Skin epidermis (tissue), 12 donors: ENCODE measurements around the gene SPECC1.
"Not testable (repeated sequence)": the region's sequence is repeated elsewhere in the genome, so short reads cannot be mapped to it uniquely, and the experiment has no call there.

ENCODE experiments used
- H3K27ac ChIP-seq, 21 experiments: fragments of 200-600 bp; sonication (generic) in 11 of 21; one replicate each; pipeline ENCODE4 v1.5.0; 2020; ENCODE audit warnings: mild to moderate bottlenecking in 3 of 21, inconsistent platforms in 2 of 21, moderate library complexity in 2 of 21
- H3K4me3 ChIP-seq, 7 experiments: fragments of 200-600 bp; sonication (generic) in 2 of 7; one replicate each; pipeline ENCODE4 v1.5.0; 2020; ENCODE audit warnings: inconsistent platforms in 2 of 7, mild to moderate bottlenecking in 2 of 7, moderate library complexity in 1 of 7

Gene SPECC1

DNA sequence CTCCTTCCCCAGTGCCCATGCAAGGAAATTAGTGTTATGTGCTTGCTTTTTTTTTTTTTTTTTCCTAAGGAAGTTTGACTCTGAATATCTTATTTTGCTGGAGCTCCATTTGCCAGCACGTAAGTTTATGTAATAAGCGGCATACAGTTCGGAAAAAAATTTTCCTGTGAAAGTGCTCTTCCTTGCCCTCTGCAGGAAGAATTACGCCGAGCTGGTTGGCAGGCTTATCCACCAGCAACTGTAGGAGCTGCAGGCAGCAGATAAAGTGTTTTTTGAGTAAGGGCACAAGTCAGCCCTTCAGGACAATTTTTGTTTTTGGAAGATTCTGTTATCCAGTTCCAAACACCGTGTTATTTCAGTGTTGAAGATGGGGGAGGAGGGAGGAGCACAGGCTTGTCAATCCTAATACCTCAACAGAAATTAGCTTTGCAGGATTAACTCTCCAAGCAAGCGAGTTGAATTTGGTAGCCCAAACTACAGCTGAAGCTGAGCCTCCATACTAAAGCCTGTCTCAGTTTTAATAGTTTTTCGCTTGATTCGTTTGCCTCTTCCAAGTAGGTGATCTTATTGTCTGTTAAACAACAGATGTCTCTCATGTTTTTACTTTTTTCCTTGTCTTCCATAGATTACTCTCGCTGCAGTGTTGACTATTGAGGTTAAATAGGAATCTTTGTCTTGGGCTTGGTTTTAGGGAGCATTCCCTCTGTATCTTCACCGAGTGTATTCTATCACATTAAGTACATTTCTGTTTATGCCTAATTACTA, 1.1 kb downstream of the SPECC1 start:
- peak overlapping the region in 4 of 21 experiments; percentile 17 to 82 (median 57) for H3K27ac ChIP-seq
- H3K4me3 ChIP-seq = peak overlapping the region; percentile 43 to 61 (median 53)

DNA sequence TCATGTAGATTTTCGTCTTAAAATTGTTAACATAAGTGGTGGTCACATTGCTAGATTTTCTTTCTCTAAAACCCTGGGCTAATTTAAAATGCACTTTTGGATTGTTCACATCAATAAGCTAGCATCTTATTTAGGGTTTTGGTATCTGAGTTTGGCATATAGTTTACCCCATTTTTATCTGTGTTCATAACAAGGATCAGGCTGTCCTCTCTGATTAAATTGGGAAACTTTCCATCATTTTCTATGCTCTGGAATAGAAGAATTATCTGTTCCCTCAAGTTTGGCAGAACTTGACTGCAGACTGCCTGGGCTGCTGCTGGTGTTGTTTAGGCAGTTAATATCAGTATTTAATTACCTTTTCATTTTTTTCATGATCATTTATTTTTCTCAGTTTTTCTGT, 1.8 kb downstream of the SPECC1 start:
- Histone ChIP-seq H3K4me3 (no peak overlapping the region), H3K27ac (no peak overlapping the region)

DNA sequence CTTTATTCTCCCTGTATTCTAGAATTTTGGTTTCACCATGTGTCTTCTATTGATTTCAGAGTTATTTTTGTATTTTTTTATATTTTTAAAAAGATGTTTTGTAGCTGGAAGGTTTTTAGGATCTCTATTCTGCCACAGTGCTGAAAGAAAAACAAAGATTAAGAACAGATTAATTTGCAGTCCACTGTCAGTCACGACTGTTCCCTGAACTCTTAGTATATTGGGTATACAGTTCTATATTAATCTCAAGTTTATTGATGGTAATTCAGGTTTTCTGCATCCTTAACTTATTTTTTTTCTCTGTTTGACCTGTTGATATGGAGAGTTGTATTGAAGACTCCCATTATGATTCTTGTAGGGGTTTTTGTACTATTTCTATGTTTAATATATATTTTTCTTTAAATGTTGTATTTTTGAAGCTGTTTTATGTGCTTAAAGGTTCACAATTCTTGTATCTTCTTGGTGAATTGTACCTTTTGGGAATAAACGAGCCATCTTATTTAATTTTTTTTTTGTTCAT, 2.9 kb downstream of the SPECC1 start:
- no peak overlapping the region for H3K27ac ChIP-seq

DNA sequence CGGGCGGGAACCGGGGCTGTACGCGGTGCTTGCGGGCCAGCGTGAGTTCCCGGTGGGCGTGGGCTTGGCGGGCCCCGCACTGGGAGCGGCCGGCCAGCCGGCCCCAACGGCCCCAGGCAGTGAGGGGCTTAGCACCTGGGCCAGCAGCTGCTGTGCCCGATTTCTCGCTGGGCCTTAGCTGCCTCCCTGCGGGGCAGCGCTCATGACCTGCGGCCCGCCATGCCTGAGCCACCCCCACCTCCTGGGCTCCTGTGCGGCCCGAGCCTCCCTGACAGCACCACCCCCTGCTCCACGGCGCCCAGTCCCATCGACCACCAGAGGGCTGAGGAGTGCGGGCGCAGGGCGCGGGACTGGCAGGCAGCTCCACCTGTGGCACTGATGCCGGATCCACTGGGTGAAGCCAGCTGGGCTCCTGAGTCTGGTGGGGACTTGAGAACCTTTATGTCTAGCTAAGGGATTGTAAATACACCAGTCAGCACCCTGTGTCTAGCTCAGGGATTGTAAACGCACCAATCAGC, 7.4 kb downstream of the SPECC1 start:
- H3K4me3 ChIP-seq, H3K27ac ChIP-seq: not testable (repeated sequence)

More for the DNA sequence above, 2.9 kb downstream of the SPECC1 start:
- H3K4me3 ChIP-seq = no peak overlapping the region

DNA sequence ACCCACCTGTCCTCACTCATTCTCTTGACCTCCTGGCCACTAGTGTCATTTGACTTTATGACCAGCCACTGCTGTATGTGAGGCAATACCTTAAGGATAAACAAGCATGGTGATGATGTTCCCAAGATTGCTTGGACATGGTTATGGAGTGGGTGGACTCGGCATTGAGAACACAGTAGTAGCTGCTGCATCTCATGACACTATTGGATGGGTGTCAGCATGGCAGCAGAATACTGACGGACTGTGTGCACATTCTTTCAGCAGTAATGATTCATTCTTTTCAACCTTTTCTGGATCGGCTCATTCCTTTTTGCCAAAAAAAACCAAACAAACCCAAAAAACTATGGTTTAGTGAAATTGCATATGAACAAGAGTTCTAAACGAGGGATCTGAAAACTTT, 13.5 kb downstream of the SPECC1 start:
- Histone ChIP-seq H3K4me3 (no peak overlapping the region), H3K27ac (no peak overlapping the region)

DNA sequence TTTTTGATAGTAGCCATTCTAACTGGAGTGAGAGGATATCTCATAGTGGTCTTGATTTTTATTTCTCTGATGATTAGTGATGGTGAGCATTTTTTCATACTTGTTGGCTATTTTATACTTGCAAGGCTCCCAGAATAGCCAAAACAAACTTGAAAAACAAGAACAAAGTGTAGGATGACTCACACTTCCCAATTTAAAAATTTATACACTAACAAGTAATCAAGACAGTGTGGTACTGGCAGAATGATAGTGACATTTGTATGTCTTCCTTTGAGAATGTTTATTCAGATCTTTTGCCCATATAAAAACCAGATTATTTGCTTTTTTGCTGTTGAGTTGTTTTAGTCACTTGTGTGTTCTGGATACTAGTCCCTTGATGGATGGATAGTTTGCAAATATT, 17.8 kb downstream of the SPECC1 start:
- Histone ChIP-seq H3K27ac (no peak overlapping the region), H3K4me3 (no peak overlapping the region)

DNA sequence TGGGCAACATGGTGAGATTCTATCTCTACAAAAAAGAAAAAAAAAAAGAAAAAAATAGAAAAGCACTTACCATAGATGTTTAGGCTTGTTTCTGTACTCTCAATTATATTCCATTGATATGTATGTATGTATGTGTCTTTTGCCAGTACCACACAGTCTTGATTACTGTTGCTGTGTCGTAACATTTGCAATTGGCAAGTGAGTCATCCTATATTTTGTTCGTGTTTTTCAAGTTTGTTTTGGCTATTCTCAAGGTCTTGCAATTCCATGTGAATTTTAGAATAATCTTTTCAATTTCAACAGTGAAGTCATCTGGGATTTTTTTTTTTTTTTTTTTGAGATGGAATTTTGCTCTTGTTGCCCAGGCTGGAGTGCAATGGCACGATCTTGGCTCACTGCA, 19.3 kb downstream of the SPECC1 start:
- Histone ChIP-seq H3K27ac (no peak overlapping the region), H3K4me3 (no peak overlapping the region)

DNA sequence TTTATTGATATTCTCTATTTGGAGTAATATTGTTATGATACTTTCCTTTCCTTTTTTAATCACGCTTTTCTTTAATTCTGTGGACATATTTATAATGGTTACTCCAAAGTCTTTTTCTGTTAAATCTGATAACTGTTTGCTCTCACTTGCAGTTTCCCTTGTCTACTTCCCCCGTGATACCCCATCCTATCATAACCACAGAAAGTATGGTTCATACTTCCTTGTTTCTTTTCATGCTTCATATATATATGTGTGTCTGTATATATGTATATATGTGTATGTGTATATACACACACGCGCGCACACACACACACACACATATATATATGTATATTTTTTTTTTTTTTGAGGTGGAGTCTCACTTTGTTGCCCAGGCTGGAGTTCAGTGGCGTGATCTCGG, 23.5 kb downstream of the SPECC1 start:
- no peak overlapping the region for H3K4me3 ChIP-seq
- H3K27ac ChIP-seq = peak overlapping the region in 1 of 21 experiments; percentile 5

DNA sequence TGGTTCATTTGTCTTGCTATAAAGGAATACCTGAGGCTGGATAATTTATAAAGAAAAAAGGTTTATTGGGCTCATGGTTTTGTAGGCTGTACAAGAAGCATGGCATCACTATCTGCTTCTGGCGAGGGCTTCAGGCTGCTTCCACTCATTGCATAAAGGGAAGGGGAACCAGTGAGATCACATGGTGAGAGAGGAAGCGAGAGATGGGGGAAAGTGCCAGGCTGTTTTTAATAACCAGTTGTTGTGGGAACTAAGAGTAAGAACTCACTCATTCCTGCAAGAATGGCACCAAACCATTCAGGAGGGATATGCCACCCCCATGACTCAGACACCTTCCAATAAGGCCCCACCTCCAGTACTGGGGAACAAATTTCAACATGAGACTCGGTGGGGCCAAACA, 24.3 kb downstream of the SPECC1 start:
- Histone ChIP-seq H3K27ac (peak overlapping the region in 1 of 21 experiments; percentile 5), H3K4me3 (no peak overlapping the region)

DNA sequence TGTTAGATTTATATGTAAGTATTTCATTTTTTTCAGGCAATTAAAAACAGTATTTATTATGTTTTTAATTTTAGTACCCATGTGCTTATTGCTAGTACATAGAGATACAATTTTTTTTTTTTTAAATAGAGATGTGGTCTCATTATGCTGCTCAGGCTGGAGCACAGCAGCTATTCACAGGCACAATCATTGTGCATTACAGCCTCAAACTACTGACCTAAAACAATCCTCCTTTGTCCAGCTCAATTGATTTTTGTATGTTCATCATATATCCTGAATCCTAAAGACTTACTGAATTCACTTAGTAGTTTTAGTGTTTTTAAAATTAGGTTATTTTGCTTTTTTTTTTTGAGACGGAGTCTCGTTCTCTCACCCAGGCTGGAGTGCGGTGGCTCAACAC, 26.3 kb downstream of the SPECC1 start:
- no peak overlapping the region for H3K27ac ChIP-seq

DNA sequence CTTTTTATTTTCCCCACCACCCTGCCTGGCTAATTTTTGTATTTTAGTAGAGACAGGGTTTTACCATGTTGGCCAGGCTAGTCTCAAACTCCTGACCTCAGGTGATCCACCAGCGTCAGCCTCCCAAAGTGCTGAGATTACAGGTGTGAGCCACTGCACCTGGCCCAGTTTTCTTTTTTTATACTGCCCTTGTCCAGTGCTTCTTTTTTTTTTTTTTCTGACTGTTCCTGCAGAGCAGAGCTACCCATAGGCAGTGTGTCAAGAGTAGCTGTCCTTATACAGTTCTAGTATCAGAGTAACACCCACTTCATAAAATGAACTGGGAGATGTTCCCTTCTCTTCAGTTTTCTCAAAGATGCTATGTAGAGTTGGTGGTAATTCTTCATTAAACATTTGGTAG, 28.1 kb downstream of the SPECC1 start:
- H3K4me3 ChIP-seq, H3K27ac ChIP-seq: not testable (repeated sequence)

More for the DNA sequence above, 26.3 kb downstream of the SPECC1 start:
- no peak overlapping the region for H3K4me3 ChIP-seq

DNA sequence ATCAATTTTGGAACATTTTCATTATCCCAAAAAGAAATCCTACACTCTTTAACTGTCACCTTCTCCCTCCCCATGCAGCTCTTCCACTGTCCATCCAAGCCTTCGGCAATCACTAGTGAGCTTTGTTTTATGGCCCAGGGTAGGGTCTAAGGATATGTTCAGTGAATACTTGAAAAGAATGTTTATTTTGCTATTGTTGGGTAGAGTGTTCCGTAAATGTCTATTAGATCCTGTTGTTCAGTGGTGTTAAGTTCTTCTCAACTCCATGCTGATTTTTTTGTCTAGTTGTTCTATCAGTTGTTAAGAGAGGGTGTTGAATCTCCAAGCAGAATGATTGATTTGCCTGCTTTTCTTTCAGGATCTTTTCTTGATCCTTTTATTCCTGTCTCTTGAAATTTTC, 29.9 kb downstream of the SPECC1 start:
- H3K27ac ChIP-seq = no peak overlapping the region

DNA sequence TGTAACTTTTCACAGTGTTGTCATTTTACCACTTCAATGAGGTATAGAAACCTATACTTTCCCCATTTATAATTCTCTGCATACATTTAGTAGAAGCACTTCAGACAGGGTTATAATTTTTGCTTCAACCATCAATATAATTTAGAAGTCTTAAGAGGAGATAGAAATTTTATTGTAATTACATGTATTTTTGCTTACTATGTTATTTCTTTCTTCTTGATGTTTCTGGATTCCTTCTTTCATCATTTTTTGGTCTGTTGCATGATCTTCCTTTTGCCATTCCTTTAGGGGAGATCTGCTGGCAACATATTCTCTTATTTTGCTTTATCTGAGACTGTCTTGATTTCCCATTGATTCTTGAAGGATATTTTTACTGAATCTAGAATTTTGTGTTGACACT, 31.1 kb downstream of the SPECC1 start:
- H3K4me3 ChIP-seq = no peak overlapping the region
- no peak overlapping the region for H3K27ac ChIP-seq

More for the DNA sequence above, 29.9 kb downstream of the SPECC1 start:
- H3K4me3 ChIP-seq = no peak overlapping the region

DNA sequence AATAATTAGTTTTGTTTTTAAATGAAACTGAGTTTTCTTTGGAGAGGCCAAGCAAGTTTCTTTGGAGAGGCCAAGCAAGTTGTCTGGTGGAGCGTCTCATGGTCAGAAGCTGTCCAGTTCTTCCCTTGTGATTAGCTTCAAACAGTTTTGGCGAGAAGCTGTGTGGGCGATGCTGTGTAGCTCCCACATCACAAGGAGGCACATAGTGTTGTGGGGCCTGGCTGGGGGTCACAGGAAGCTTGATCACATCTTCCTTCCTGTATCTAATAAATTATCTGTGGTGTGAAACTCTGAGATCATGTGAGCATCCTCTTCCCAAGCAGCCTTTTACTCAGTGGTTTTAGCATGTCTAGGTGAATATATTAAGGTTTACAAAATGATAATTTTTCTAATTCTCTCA, 33.9 kb downstream of the SPECC1 start:
- no peak overlapping the region for H3K4me3 ChIP-seq
- peak overlapping the region in 1 of 21 experiments; percentile 19 for H3K27ac ChIP-seq

DNA sequence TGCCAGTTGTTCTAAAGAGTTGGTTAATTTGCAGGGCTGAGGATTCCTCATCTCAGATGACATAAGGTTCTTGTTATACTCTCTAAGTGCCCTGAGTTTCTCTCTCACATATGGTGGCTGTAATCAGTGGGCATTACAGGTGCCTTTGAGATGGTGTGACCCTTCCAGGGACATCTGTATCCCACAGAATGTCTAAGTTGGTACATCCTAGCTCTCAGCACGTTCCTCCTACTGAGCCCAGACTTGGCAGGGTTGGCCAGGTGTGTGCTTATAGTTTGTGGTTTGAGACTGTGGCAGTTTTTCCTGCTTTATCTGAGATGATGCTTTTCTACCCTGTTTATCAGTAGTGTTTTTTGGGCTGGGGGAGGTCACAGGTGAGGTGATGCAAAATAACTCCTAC, 36.3 kb downstream of the SPECC1 start:
- H3K27ac ChIP-seq = no peak overlapping the region
- no peak overlapping the region for H3K4me3 ChIP-seq

DNA sequence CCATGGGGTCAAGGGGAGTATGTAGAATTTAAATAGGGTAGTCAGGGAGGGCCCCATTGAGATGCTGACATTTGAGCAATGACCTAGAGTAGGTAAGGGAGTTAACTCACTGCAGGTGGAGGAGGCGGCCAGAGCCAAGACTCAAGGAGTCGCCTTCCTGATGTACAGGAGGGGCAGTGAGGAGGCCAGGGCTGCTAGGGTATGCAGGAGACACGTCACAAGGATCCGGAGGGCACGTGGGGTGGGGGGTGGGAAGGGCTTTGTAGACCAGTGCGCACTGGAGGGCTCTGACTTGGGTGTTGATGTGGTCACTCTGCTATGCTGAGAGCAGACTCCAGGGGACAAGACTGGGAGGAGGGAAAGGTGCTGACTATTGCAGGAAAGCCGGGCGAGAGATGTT, 37.5 kb downstream of the SPECC1 start:
- Histone ChIP-seq H3K4me3 (no peak overlapping the region), H3K27ac (no peak overlapping the region)

DNA sequence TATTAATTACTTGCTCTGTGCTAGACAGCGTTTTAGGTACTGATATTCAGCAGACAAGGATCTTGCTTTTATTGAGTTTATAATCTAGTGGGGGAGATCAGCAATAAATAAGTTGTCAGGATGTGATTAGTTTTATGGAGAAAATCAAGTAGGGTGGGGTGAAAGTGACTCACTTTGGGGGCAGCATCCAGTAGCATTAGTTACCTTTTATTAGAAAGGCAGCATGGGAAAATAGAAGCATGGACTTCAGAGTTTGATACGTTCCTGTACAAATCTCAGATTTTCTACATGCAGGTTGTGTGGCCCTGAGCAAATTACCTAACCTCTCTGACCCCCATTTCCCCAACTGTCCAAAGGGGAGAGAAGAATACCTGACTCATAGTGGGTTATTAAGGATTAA, 42.5 kb downstream of the SPECC1 start:
- Histone ChIP-seq H3K4me3 (no peak overlapping the region), H3K27ac (no peak overlapping the region)

DNA sequence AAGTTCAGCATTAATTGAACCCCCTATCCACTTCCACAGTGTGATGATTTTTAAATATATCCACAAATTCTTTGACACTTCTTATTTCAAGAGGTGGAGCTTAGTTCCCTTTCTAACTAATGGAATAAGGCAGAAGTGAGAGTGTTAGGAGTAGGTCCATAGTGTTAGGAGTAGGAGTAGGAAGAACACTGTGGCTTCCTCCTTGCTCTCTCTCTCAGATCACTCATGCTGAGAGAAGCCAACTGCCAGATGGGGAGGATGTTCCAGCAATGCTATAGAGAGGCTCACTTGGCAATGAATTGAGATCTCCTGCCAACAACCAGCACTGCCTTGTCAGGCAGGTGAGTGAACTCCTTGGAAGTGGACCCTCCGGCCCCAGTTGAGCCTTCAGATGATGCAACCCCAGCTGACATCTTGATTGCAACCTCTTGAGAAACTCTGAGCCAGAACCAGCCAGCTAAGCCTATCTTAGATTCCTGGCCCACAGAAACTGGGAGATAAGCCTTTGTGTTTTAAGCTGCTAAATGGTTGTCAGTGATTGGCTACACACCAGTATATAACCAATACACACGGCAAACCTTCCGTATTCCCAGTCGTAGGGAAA, 44.3 kb downstream of the SPECC1 start:
- Histone ChIP-seq H3K4me3 (no peak overlapping the region), H3K27ac (no peak overlapping the region)

DNA sequence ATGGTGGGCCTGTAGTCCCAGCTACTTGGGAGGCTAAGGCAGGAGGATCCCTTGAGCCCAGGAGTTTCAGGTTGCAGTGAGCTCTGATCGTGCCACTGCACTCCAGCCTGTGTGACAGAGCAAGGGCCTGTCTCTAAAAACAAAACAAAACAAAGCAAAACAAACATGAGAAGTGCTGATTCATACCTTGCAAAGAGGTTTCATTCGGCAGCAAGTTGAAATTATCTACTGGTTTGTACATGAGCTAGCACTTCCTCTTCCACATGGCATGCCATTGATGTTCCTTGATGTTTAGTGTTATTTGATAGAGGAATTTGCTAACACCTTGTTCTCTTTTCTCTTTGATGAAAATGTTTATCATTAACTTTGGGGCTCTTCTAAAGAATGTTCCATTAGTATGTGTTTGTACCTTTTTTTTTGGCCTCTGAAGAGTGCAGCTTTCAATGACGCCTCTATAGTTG, 50.6 kb downstream of the SPECC1 start:
- Histone ChIP-seq H3K27ac (no peak overlapping the region), H3K4me3 (no peak overlapping the region)

DNA sequence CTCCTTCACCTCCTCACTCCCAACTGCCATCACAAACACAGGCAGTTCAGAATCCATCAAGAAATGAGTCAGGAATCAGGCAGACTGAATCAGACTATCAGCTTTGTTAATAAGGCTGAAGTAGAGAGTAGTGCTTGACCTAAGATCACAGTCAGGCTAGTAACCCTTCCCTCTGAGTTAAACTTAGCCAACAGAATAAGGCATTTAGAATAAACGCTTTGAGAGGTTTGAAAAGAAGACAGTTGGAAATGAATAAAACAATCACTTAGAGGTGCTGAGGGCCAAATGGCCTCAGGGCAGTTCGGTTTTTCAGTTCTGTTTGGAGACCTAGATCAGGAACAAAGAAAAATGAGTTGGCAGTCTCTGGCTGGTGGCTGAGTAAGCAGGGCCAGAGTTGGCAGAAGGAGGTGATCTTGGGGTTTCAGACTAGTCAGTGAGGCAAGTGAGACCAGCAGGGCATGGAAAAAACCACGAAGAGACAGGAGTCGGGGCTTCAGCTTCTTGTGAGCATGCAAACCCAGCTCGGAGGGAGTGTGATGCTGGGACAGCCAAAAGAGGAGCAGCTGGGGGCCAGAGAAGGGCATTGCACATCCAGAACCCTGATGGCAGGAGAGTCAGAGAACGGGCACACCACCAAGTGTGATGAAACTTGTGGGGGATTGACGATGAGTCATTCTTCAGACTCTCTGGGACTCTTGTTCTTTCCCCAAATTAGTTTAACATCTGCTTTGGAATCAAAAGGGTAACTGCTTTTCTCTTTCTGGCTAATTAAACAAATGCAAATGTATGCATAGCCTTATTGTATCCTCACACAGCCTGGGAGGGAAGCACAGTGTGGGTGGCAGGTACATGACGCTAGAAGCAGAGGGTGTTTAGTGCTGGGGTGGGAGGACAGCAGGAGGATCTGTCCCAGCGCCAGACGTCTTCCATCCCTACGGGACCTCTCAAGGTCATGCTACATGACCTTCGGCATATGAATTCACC, 54.8 kb downstream of the SPECC1 start:
- peak overlapping the region in 19 of 21 experiments; percentile 9 to 85 (median 63) for H3K27ac ChIP-seq
- no peak overlapping the region for H3K4me3 ChIP-seq
